ENCODE results near the gene CER1. TPM values are rescaled to one million over a fixed set of nuclear protein-coding genes. Genes with fewer than 3 reads are reported as not detected.

CER1 gene
- total and polyA plus RNA-seq, 10 of the 15 experiments (the other 5 are each of a cell fraction or from before 2014, with no cell fraction given): not detected

- no peak for TF ChIP-seq ZBTB40 (IDR thresholded peaks at IDR 0.05; ENCODE audit: borderline replicate concordance)
- no peak for TF ChIP-seq FOXM1 (IDR thresholded peaks at IDR 0.05; ENCODE audit: low read depth, low read length)
- no peak for TF ChIP-seq USF2 (IDR thresholded peaks at IDR 0.05; ENCODE audit: borderline replicate concordance, low read depth, low read length)
- no peak for TF ChIP-seq ZNF687 (IDR thresholded peaks at IDR 0.05)
Measured at GRCh38 chr9:14671377-14671776, 51.2 kb downstream of the CER1 start (continued).

Data from GM12878 (cell line).